ENCODE data around the gene DOP1A. TPM values are rescaled to one million over a fixed set of nuclear protein-coding genes. Genes with fewer than 3 reads are reported as not detected.

DOP1A gene, protein sequence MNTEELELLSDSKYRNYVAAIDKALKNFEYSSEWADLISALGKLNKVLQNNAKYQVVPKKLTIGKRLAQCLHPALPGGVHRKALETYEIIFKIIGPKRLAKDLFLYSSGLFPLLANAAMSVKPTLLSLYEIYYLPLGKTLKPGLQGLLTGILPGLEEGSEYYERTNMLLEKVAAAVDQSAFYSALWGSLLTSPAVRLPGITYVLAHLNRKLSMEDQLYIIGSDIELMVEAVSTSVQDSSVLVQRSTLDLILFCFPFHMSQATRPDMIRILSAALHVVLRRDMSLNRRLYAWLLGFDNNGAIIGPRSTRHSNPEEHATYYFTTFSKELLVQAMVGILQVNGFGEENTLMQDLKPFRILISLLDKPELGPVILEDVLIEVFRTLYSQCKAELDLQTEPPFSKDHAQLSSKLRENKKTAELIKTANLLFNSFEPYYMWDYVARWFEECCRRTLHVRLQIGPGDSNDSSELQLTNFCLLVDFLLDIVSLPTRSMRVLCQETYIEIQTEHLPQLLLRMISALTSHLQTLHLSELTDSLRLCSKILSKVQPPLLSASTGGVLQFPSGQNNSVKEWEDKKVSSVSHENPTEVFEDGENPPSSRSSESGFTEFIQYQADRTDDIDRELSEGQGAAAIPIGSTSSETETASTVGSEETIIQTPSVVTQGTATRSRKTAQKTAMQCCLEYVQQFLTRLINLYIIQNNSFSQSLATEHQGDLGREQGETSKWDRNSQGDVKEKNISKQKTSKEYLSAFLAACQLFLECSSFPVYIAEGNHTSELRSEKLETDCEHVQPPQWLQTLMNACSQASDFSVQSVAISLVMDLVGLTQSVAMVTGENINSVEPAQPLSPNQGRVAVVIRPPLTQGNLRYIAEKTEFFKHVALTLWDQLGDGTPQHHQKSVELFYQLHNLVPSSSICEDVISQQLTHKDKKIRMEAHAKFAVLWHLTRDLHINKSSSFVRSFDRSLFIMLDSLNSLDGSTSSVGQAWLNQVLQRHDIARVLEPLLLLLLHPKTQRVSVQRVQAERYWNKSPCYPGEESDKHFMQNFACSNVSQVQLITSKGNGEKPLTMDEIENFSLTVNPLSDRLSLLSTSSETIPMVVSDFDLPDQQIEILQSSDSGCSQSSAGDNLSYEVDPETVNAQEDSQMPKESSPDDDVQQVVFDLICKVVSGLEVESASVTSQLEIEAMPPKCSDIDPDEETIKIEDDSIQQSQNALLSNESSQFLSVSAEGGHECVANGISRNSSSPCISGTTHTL (N-terminal part only)
- total RNA-seq, result 10 to 100 TPM; 52.5 to 59.9 (median 58.0) TPM

DNA sequence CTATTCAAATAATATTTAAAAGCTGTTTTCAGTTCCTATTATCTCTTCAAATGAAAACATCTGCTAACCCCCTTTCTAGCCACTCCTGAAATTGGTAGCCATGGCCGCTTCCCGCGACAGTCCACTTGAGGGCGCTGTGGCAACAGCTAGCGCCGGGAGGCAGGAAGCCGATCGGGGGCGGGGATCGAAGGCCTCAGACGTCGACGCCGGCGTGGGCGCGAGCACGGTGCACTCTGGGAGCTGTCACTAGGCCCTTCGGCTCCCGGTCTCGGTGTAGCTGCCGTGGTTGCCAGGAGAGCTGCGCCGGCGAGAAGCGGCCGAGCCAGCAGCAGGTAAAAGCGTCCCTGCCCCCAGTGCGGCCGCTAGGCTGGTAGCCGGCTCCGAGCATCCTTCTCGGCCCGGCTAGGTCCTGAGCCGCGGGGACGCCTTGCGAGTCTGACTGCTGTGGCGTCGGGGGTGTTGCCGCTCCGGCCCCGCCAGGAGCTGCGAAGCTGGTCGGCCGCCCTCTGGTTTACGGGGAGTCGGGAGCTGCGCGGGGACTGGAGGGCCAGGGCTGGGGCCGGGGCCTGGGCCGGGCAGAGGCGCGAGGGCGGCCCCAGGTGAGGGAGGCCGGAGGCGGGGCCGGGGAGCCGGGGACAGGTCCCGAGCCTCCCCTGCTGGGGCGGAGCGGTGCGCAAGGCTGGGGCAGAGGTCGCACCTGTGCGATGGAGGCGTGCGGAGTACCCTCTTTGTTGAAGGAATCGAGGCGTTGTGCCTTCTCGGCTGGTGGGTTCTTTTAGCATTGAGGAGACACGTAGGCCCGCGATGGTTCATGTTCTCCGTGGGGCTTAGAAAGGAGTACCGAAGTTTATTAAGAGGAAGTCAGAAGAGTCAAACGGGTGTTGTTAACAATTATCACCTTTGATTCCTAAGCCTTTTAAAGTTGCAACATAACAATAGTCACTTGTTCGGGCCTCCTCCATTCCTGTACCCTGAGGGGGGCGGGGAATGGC is at the start of gene DOP1A:
DOP1A (plus strand) TSS at position 224 of the 992 bp plus-strand sequence. CDS start 29,307 bp downstream, outside the sequence.
- peak; percentile 95 to 98 (median 97) for DNase-seq
- H3K9me3 ChIP-seq, result no peaks in the 10 kb centered on the region
- H3K4me1 ChIP-seq, result peaks cover 0 to 12% (median 0%) of the 10 kb centered on the region in 4 donors
- peak within 1 kb of the TSS; percentile 80 to 95 (median 90) for H3K4me3 ChIP-seq
- peak within 1 kb of the TSS; percentile 88 to 97 (median 96) for H3K27ac ChIP-seq
- H3K36me3 ChIP-seq, result no peaks in the 10 kb centered on the region
- TF ChIP-seq POLR2A (IDR thresholded peaks at IDR 0.05), result peak; percentile 41 to 59
- TF ChIP-seq, protein P1, sequence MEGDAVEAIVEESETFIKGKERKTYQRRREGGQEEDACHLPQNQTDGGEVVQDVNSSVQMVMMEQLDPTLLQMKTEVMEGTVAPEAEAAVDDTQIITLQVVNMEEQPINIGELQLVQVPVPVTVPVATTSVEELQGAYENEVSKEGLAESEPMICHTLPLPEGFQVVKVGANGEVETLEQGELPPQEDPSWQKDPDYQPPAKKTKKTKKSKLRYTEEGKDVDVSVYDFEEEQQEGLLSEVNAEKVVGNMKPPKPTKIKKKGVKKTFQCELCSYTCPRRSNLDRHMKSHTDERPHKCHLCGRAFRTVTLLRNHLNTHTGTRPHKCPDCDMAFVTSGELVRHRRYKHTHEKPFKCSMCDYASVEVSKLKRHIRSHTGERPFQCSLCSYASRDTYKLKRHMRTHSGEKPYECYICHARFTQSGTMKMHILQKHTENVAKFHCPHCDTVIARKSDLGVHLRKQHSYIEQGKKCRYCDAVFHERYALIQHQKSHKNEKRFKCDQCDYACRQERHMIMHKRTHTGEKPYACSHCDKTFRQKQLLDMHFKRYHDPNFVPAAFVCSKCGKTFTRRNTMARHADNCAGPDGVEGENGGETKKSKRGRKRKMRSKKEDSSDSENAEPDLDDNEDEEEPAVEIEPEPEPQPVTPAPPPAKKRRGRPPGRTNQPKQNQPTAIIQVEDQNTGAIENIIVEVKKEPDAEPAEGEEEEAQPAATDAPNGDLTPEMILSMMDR (IDR thresholded peaks at IDR 0.05), result peak; percentile 92 to 97 (median 96)
- H3K27me3 ChIP-seq, result no peaks in the 10 kb centered on the region

- Histone ChIP-seq H3K9me3 (no peaks in the 10 kb centered on the region), H3K27ac (no peak overlapping the region), H3K27me3 (no peaks in the 10 kb centered on the region), H3K4me3 (no peak overlapping the region), H3K36me3 (peaks cover 0 to 3% (median 0%) of the 10 kb centered on the region in 3 donors), H3K4me1 (no peaks in the 10 kb centered on the region)
- TF ChIP-seq POLR2A (IDR thresholded peaks at IDR 0.05), result no peak
- TF ChIP-seq, protein P1 (IDR thresholded peaks at IDR 0.05), result no peak
- DNase-seq, result no peak
These were observed 47.7 kb upstream of the DOP1A start for GRCh38 chr6:83019741-83020140.

DNA sequence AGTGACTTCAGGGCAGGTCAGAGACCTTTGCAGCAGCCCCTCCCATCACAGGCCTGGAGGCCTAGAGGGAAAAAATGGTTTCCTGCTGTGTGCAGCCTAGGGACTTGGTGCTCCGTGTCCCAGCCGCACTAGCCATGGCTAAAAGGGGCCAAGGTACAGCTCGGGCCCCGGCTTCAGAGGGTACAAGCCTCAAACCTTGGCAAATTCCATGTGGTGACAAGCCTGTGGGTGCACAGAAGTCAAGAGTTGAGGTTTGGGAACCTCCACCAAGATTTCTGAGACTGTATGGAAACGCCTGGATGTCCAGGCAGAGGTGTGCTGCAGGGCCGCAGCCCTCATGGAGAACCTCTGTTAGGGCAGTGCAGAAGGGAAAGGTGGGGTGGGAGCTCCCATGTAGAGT is 35.8 kb upstream of the DOP1A start:
- Histone ChIP-seq H3K9me3 (peaks cover 0 to 8% (median 0%) of the 10 kb centered on the region in 4 donors), H3K36me3 (peaks cover 0 to 11% (median 0%) of the 10 kb centered on the region in 3 donors), H3K4me1 (no peaks in the 10 kb centered on the region), H3K4me3 (no peak overlapping the region), H3K27me3 (no peaks in the 10 kb centered on the region), H3K27ac (no peak overlapping the region)
- DNase-seq, result no peak
- TF ChIP-seq, protein P1 (IDR thresholded peaks at IDR 0.05), result no peak
- TF ChIP-seq POLR2A (IDR thresholded peaks at IDR 0.05), result no peak

GRCh38 chr6:83038246-83038645 is 29.2 kb upstream of the DOP1A start:
- no peaks in the 10 kb centered on the region for H3K4me1 ChIP-seq

More at GRCh38 chr6:83038246-83038645, 29.2 kb upstream of the DOP1A start:
- Histone ChIP-seq H3K27me3 (no peaks in the 10 kb centered on the region), H3K9me3 (no peaks in the 10 kb centered on the region), H3K27ac (no peak overlapping the region), H3K36me3 (no peaks in the 10 kb centered on the region), H3K4me3 (no peak overlapping the region)
- TF ChIP-seq POLR2A (IDR thresholded peaks at IDR 0.05), result no peak
- TF ChIP-seq, protein P1 (IDR thresholded peaks at IDR 0.05), result no peak
- DNase-seq, result no peak

All from Peyer's patch (tissue), 4 donors.